DND-41 (cell line): Measurements from ENCODE around the gene RPS24.

Source experiments
- ATAC-seq: fragments of 200-7000 bp; cut with Tn5 transposase; 3 replicates; pipeline ENCODE4 v1.9.1; 2021; ENCODE audit warnings: low read depth; ENCODE audit not compliant: insufficient read depth
- DNase-seq: peaks from one replicate; pipeline ENCODE4 v3.0.0-alpha.2; 2020
- H2AFZ ChIP-seq: 2 replicates; pipeline ENCODE4 v1.6.0; 2012; ENCODE audit warnings: low read depth, low read length
- H3K27ac ChIP-seq: 2 replicates; pipeline ENCODE4 v1.5.1; 2012; ENCODE audit warnings: low read length, inconsistent platforms
- H3K27me3 ChIP-seq: fragments of 200-600 bp; sonication (generic); 2 replicates; pipeline ENCODE4 v1.6.0; 2012; ENCODE audit warnings: low read length, mild to moderate bottlenecking, inconsistent platforms; ENCODE audit not compliant: insufficient read depth, poor library complexity
- H3K36me3 ChIP-seq: 2 replicates; pipeline ENCODE4 v1.5.1; 2012; ENCODE audit warnings: low read length, inconsistent platforms; ENCODE audit not compliant: insufficient read depth
- H3K4me1 ChIP-seq: 2 replicates; pipeline ENCODE4 v1.5.1; 2012; ENCODE audit warnings: mild to moderate bottlenecking, low read length; ENCODE audit not compliant: insufficient read depth
- H3K4me2 ChIP-seq: 2 replicates; pipeline ENCODE4 v1.6.0; 2012; ENCODE audit warnings: mild to moderate bottlenecking, moderate library complexity, low read length, inconsistent platforms; ENCODE audit not compliant: insufficient read depth
- H3K4me3 ChIP-seq, 2 experiments: fragments of 200-600 bp in 1 of 2; shearing (Covaris generic) in 1 of 2; 2 replicates each; pipeline ENCODE4 v1.5.1; 2012 to 2016; ENCODE audit warnings: inconsistent platforms in 2 of 2, low read length in 2 of 2, mild to moderate bottlenecking in 2 of 2, low read depth in 1 of 2, moderate library complexity in 1 of 2
- H3K79me2 ChIP-seq: 2 replicates; pipeline ENCODE4 v1.6.0; 2012; ENCODE audit warnings: low read length, inconsistent platforms; ENCODE audit not compliant: insufficient read depth
- H3K9ac ChIP-seq: 2 replicates; pipeline ENCODE4 v1.6.0; 2012; ENCODE audit warnings: low read depth, mild to moderate bottlenecking, inconsistent platforms, low read length, moderate library complexity
- H3K9me3 ChIP-seq: 2 replicates; pipeline ENCODE4 v1.5.1; 2012; ENCODE audit warnings: low read length, moderate library complexity, mild to moderate bottlenecking, inconsistent platforms; ENCODE audit not compliant: insufficient read depth, severe bottlenecking
- H4K20me1 ChIP-seq: 2 replicates; pipeline ENCODE4 v1.6.0; 2012; ENCODE audit warnings: low read length; ENCODE audit not compliant: insufficient read depth
- EZH2 ChIP-seq: IDR thresholded peaks from 3 replicates; pipeline ENCODE4 v1.6.1; 2012; ENCODE audit warnings: borderline replicate concordance, low read depth, mild to moderate bottlenecking, moderate library complexity, low read length, inconsistent platforms; ENCODE audit not compliant: severe bottlenecking
- TF ChIP-seq, protein P1 (sequence below): IDR thresholded peaks from 2 replicates; pipeline ENCODE4 v1.5.1; 2012; ENCODE audit warnings: borderline replicate concordance, low read length, moderate library complexity, mild to moderate bottlenecking; ENCODE audit not compliant: poor library complexity, severe bottlenecking; ENCODE audit errors: extremely low read depth

Gene RPS24

DNA sequence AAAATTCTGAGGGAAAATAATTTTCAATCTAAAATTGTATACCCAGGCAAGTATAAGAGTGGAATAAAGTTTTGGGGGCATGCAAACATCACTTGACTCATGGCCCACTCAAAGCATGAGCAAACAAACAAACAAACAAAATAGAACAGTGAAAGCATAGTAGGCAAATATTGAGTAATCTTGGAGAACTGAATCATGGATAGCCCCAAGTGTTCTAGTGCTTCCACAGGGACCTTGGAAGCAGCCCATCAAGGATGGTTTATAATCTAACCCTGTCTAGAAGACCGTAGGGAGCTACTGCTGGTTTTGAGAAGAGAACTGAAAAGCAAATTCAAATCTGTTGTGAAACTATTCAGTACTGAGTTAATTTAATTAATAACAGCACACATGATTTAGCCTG is 26.5 kb upstream of the RPS24 start:
- H3K4me1 ChIP-seq, result no peaks in the 10 kb centered on the region
- DNase-seq (no peak), ATAC-seq (no peak)
- no peaks in the 10 kb centered on the region for H3K79me2 ChIP-seq
- no peak overlapping the region for H3K9ac ChIP-seq
- H3K27me3 ChIP-seq, result no peaks in the 10 kb centered on the region
- no peak overlapping the region for H2AFZ ChIP-seq
- no peak overlapping the region for H3K4me3 ChIP-seq
- TF ChIP-seq EZH2, result no peak
- TF ChIP-seq, protein P1, sequence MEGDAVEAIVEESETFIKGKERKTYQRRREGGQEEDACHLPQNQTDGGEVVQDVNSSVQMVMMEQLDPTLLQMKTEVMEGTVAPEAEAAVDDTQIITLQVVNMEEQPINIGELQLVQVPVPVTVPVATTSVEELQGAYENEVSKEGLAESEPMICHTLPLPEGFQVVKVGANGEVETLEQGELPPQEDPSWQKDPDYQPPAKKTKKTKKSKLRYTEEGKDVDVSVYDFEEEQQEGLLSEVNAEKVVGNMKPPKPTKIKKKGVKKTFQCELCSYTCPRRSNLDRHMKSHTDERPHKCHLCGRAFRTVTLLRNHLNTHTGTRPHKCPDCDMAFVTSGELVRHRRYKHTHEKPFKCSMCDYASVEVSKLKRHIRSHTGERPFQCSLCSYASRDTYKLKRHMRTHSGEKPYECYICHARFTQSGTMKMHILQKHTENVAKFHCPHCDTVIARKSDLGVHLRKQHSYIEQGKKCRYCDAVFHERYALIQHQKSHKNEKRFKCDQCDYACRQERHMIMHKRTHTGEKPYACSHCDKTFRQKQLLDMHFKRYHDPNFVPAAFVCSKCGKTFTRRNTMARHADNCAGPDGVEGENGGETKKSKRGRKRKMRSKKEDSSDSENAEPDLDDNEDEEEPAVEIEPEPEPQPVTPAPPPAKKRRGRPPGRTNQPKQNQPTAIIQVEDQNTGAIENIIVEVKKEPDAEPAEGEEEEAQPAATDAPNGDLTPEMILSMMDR, result no peak
- no peaks in the 10 kb centered on the region for H4K20me1 ChIP-seq
- no peaks in the 10 kb centered on the region for H3K9me3 ChIP-seq
- H3K27ac ChIP-seq, result no peak overlapping the region
- peaks cover 87% of the 10 kb centered on the region for H3K36me3 ChIP-seq
- H3K4me2 ChIP-seq, result no peak overlapping the region

DNA sequence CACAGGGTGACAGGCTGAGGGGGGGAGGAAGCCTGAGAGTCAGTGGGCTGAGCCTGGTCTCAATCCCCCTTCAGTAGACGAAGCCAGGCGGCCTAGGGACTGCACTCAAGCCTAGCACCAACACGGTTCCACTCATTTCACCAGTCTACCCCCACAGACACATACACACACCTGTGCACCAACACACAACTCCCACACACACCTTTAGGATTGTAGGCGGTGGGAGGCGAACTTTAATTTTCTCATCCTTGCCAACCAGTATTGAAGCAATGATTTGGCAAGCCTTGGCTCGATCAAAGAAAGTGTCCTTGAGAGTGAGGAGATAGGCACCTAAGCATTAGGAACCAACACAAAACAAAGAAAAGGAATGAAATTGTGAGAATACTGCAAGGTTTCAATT is 24.0 kb upstream of the RPS24 start:
- H3K4me3 ChIP-seq, result no peak overlapping the region
- DNase-seq (no peak), ATAC-seq (no peak)
- no peak for TF ChIP-seq EZH2
- TF ChIP-seq, protein P1, result no peak
- H3K79me2 ChIP-seq, result no peaks in the 10 kb centered on the region
- no peaks in the 10 kb centered on the region for H3K9me3 ChIP-seq
- H3K4me1 ChIP-seq, result no peaks in the 10 kb centered on the region
- no peak overlapping the region for H3K9ac ChIP-seq
- H4K20me1 ChIP-seq, result no peaks in the 10 kb centered on the region
- peaks cover 86% of the 10 kb centered on the region for H3K36me3 ChIP-seq
- no peak overlapping the region for H2AFZ ChIP-seq
- H3K27me3 ChIP-seq, result no peaks in the 10 kb centered on the region
- no peak overlapping the region for H3K27ac ChIP-seq
- H3K4me2 ChIP-seq, result no peak overlapping the region

DNA sequence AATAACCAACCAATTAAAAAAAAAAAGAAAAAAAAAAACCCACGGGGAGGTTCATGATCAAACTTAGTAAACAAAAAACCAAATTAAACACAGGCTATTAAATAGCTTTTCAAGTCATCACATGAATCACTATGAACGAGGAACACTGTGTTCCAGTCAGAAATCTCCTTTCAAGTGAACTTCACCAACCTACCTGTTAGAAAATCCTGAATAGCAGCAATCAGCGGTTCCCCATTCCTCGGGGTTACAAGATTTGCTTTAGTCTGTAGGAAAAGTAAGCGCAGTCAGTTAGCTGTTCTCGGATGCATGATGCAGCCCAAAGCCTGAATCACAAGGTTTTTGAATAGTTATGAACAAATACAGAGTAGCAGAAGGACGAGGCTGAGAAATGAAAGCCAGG is 23.4 kb upstream of the RPS24 start:
- TF ChIP-seq EZH2, result no peak
- TF ChIP-seq, protein P1, result no peak
- Histone ChIP-seq H3K4me1 (no peaks in the 10 kb centered on the region), H3K9me3 (no peaks in the 10 kb centered on the region), H2AFZ (no peak overlapping the region), H3K4me2 (no peak overlapping the region), H3K36me3 (peaks cover 86% of the 10 kb centered on the region), H3K9ac (no peak overlapping the region), H3K27ac (no peak overlapping the region), H4K20me1 (no peaks in the 10 kb centered on the region), H3K27me3 (no peaks in the 10 kb centered on the region), H3K4me3 (no peak overlapping the region), H3K79me2 (no peaks in the 10 kb centered on the region)
- ATAC-seq (no peak), DNase-seq (no peak)

DNA sequence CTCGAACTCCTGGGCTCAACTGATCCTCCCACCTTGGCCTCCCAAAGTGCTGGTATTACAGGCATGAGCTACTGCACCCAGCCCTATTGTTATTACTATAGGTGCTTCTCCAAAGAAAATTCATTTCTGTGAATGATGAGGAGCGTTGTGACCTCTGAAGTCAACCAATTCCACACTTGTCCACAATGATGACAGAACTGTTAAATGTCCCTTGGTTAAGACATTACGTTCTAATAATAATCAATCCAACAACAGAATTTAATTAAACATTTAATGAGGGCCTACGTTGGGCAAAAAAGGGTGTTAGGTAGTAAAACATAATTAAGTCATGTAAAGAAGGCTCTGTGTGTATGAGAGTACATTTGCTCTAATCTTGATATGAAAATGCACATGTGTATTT is 22.6 kb upstream of the RPS24 start:
- DNase-seq (no peak), ATAC-seq (no peak)
- Histone ChIP-seq H3K27me3 (no peaks in the 10 kb centered on the region), H3K27ac (no peak overlapping the region), H3K36me3 (peaks cover 86% of the 10 kb centered on the region), H2AFZ (no peak overlapping the region), H4K20me1 (no peaks in the 10 kb centered on the region), H3K4me2 (no peak overlapping the region), H3K79me2 (no peaks in the 10 kb centered on the region), H3K4me1 (no peaks in the 10 kb centered on the region), H3K9me3 (no peaks in the 10 kb centered on the region), H3K4me3 (no peak overlapping the region), H3K9ac (no peak overlapping the region)
- TF ChIP-seq EZH2, result no peak
- TF ChIP-seq, protein P1, result no peak
